Activated T-cell treated with anti-CD3 and anti-CD28 coated beads for 48 hours (primary cell): ENCODE results near the gene TMEM245.

ENCODE experiments used
- DNase-seq: peaks from one replicate; pipeline ENCODE4 v3.0.0-alpha.2; 2020; ENCODE audit warnings: low read depth

Gene TMEM245

DNA sequence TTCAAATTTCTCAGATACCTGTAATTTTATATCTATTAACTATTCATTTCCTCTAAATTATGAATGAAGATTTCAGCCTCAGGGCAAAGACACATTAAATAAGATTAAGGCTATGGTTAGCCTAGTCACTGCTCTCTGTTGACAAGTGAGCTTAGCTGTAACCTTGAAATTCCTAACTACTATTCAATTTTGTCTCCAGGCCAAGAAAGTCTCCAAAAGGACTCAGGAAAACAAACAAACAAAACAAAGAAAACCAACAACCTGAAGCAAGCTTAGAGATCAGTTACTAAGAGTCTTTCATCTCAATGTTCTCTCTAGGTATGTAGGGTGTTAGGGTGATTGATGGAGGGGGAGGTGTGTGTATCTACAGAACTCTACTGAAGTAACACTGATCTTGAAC, 96.9 kb downstream of the TMEM245 start:
- DNase-seq: no peak

DNA sequence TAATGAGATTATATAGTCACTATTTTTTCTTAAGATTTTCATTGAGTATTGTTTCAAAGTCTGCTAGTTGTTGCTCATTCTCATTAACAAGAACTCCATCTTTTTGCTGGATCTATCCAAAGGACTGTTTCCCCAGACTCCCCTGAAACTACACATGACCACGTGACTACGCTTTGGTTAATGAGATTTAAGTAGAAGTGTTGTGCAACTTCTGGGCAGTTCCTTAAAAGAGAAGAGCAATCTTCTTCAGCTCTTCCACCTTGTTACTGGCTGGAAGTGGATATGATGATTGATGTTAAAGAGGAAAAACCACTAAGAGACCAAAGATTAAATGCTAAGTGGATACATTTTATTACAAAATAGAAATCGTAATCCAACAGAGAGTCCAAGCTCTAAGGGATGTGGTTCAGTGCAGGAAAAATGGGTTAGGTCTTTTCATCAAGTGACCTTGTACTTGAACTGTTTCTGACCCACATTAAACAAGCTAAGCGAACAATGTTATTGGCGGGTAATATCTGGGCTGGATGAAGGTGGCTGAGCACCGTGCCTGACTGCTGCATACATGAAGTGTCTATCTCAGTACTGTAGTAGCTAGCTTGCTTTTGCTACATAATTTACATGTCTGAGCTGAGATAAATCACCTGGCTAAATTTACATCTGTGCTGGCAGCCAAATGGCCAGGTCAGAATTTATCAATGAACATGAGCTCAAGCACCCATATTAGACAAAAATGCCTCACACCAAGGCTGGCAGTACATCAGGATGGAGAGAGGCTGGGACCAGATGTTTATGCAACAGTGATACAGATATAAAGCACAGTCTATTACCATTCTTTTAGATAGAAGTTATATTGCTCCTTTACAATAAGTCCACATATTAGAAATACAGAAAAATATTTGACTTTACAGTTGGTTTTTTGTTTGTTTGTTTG, 98.9 kb downstream of the TMEM245 start:
- DNase-seq: no peak

GRCh38 chr9:109020113-109020512, 99.6 kb downstream of the TMEM245 start:
- DNase-seq: no peak

DNA sequence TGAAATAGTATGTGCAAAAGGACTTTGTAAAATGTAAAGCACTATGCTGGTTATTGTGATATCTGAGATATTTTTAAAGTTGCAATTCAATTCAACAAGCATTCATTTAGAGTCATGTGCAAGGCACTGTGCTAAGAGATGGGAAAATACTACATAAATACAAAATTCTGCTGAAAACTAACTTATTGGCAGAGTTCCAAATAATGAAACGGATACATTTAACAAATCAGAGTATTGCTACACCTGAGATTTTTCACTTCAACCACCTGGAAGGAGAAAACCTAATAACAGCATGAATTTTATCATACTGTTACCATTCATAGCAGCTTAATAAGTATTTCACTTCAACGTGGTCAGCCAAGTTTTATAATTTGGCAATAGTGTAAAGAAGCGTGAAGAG, 100.3 kb downstream of the TMEM245 start:
- DNase-seq: no peak

DNA sequence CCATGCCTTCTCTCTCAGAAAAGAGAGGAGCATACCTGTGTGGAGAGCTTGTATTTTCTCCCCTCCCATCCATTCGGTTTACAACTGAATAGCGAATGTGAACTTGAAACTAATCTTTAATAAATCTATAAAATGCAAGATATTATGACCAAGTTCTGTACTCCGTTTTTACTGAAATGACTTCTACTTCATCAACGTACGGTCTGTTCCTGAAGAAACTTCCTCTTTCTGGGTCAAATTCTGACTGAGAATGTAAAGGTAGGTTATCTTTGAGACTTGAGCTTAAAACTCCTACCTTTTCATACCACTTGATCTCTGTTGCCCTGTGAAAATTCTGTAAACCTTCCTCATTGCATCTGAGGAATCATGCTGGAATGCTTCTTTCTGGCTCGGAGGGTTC, 102.3 kb downstream of the TMEM245 start:
- DNase-seq: no peak

GRCh38 chr9:109017061-109017460, 102.7 kb downstream of the TMEM245 start:
- DNase-seq: no peak

- no peak for DNase-seq
Measured at GRCh38 chr9:109016132-109016531, 103.6 kb downstream of the TMEM245 start.

DNA sequence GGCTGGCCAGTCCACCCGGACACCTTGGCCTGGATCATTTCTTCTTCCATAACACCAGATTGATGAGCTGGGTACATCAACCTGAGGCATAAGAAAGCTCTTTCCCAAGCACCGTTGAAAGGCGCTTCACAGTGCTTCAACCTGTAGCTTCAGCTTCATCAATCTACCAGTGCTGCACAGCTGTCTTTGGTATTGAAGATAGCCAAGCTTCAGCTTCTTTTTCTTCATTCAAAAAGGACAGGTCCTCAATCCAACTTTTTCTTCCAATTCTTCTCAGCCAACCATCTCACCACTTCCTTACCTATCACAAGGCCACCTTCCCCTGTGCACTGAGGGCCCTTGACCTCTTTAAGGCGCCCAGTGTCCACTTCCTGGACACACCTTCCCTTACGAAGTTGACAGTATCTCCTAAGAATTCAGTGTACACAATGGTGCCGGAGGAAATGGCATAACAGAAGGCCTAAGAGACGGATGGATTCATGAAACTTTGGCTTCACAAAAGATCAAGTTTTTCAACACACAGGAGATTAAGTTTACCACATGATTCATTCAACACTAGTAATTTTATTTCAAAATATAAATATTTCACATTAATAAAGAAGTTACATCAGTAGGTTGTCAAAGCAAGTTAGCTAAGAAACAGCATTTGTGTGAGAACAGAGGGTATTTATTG, 105.0 kb downstream of the TMEM245 start:
- DNase-seq: no peak

GRCh38 chr9:109013679-109014607, 105.8 kb downstream of the TMEM245 start:
- no peak for DNase-seq

DNA sequence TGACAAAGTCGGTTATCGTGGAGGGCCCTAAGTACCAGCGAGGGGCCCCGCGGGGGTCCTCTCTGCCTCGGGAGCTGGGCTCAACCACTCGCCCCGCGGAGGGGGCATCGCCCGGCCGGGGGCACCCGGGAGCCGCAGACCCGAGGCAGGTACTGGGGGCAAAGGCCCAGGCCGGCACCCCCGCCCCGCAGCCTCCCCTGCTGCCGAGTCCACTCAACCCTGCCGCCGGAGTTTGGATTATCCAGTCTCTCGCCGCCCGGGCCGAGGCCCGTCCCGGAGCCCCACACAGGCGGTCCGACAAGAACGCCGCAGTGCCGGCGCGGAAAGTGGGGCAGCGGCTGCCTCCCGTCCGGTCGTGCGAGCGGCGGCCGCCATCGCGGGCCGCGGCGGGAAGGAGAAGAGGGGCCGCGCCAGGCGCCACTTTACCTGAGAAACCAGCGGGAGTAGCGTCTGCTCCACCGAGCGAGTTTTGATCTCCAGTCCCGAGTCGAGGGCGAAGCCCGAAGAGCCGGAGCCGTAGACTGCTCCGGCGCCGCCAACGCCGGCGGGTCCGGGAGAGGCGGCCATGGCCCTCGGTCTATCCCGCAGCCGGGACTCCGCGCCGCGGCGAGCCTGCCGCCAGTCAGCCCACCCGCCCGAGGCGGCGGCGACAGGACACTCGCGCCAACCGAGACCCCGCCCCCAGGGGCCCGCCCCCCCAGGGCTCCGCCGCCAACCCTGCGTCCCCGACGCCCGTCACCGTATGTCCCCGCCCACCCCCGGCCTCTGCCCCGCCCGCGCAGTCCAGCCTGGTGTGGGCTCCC, 106.7 kb downstream of the TMEM245 start, which contains the start of gene CTNNAL1:
Gene CTNNAL1, minus strand, starts transcription at position 624 of the 803 bp plus-strand sequence. Its CDS starts 57 bp downstream, at position 567.
- peak; percentile 84 for DNase-seq

DNA sequence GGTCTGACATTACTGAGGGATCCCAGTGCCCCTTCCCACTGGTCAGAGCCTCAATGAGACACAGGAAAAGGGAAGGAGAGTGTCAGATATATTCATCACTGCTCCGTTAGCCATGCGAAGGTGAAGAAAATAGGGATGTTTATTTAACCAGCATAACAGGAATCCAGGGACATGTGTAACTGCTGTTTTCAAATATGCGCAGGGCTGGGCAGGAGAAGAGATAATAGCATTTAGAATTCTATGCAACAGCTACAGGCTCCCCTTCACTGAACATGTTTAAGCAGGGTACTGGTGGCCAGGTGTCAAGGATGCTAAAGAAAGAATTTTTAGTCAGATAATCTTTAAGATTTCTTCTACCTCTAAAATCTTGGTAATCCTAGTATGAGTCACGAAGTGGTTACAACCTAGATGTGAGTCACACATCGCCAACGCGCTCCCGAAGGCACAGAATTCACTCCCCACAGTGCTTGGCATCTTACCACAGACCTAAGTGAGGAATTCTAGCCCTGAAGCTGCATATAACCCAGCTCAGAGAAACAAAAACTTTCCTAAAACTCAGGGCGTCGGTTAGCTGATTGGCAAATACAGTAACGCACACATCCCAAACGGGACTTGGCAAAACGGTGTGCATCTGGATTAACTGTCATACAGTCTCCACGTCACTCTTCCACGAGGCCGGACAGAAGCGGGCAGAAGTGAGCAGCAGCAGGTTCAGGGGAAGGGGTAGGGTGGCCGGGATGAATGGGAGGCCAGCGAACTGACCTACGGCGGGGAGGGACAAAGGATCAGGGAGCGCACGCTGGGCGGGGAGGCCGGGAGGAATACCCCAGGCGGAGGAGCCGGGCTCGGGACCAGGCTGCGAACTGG, 107.5 kb downstream of the TMEM245 start:
- DNase-seq: peak; percentile 47

GRCh38 chr9:109011231-109011671, 108.5 kb downstream of the TMEM245 start:
- DNase-seq: no peak

GRCh38 chr9:109010746-109011145, 109.0 kb downstream of the TMEM245 start:
- DNase-seq: peak; percentile 39

DNA sequence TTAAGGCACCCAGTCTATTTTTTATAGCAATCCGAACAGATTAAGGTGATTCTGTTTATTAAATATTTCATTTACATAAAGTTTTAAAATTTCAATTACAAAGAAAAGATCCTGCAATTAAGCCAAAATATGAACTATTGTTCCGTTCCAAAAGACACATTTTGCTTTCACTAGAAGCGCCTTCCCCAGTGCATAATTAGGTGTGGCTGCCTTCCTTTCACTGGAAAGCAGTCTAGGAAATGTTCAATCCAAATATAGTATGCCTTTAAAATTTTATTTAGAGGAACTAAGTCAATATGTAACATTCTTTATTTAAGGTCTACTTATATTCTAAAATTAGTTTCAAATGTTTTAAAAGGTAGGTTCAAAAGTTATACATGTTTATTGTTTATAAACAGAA, 114.1 kb downstream of the TMEM245 start:
- no peak for DNase-seq

DNA sequence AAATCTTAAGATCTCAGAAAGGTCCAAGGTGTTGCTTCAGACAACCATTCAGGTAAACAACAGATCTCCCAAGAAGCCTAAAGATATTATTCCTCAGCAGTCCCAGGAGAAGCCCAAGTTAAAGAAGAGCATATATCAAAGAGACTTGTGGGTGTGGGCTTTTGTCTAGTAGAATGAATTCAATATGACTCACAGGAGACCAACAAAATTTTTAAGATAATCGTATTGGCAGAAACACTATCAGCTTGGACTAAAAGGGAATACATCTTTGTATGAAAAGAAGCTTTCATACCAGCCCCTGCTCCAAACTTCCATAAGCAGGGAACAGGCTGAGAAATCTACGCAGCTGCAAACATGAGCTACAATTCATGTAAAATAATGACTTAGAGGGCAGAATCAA, 116.6 kb downstream of the TMEM245 start:
- DNase-seq: no peak

DNA sequence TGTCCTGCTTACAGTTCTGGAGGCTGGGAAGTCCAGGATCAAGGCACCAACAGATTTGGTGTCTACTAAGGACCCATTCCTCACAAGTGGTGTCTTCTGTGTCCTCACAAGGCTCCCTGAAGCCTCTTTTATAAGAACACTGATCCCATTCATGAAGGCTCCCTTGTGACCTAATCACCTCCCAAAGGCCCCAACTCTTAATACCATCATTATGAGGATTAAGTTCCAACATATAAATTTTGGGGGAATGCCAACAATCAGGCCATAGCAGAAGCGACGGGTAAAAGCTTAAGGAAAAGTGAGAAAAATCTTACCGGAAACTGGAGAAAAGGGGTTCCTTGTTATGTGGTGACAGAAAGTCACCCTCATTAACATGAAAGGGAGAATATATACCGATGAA, 117.6 kb downstream of the TMEM245 start:
- no peak for DNase-seq

DNA sequence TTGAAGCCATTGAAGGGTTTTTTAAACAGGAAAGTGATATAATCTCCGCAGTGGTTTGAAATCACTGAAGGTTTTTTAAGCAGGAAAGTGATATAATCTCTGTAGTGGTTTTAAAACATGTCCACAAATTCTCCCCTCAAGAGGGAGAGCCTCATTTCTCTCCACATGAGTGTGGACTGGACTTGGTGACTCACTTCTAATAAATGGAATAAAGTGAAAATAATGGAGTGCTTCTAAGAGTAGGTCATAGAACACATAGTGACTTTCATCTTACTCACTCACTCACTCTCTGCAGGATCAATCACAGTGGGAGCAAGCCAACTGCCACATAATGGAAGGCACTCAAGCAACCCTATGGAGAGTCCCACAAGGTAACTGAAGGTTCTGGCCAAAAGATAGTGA, 118.5 kb downstream of the TMEM245 start:
- DNase-seq: no peak

DNA sequence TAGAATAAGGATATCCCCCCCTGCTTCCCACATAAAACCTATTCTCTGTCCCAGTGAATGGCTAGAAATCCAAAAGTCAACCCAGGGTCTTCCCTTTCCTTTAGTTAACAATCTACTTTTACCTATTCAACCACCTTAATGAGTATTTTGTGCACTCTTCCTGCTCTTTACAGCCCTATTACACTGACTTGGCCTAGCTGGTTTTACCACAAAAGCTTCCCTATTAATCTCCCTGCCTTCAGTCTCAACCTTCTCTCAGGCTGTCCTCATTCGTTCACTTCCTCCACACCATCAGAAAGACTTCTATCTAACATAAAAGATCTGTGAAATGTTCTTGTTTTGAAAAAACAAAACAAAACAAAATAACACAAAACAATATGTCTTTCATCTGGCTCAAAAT, 122.6 kb downstream of the TMEM245 start:
- no peak for DNase-seq

DNA sequence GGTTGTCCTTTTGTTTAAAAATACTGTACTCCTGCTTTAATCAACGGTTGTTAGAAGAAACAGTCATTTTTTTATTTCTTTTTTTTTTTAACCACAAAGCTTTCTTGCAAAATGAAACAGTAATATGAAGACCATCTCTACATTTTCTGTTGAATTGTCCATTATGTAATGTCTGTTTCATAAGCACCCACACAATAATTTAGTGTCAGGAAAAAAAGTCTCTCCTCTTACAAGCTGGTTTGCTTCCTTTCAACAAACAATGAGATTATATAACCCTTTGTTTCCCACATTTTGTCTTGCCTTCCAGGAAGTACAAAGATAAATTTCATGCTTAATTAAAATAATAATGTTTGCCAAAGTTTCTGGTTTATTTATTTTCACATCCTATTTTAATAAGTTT, 123.1 kb downstream of the TMEM245 start:
- no peak for DNase-seq

GRCh38 chr9:108994695-108995094, 125.1 kb downstream of the TMEM245 start:
- DNase-seq: no peak
